Measurements from ENCODE around the gene MINK1.

Gene MINK1

DNA sequence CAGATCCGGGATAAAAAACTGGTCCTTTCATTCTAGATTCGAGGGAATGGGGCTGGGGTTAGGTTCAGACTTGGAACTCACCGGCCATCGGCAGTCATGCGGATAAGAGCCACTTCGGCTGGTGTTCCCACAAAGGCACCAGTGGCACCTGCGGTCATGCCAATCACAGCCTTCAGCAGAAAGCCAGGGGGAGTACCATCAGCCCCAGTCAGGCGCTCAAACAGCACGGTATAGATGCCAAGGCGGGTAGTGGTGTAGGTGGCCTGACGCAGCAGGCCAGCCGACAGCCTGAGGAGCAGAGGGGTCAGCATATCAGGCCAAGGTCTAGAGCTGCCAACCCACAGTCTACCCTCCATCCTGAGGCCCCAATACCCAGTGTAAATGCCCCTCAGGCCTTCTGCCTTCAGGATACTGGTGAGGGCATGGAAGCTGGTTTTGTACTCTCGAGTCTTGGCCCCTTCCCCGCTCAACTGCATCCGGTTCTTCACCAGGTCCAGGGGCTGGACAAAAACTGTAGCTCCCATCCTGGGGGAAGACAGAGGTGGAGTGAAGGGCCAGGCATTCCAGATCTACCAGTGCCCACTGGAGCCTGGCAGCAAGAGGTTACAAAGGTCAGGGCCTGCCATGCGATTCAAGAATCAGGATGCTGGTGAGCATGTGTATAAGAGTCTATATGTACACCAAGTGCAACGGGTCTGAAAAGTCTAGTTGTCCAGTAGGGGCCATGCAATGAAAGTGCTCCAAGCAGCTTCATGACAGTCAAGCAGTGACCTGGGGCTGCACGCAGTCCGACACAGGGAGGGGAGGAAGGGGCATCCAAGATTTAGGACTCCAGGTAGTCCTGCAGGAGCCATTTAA lies 105.8 kb downstream of the MINK1 start:
- DNase-seq = peak; percentile 12

DNA sequence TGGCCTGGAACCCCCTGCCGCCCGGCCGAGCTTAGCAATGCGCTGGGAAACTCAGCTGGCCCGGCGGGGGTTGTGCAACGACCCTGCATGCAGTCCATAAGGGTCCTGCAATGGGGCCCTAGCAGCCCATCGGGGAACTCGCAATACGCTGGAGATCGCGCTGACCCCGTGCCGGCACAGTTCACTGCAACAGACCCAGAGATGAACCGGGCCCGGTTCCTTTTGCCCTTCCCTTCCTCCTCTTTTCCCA lies 106.3 kb downstream of the MINK1 start:
- no peak for DNase-seq

DNA sequence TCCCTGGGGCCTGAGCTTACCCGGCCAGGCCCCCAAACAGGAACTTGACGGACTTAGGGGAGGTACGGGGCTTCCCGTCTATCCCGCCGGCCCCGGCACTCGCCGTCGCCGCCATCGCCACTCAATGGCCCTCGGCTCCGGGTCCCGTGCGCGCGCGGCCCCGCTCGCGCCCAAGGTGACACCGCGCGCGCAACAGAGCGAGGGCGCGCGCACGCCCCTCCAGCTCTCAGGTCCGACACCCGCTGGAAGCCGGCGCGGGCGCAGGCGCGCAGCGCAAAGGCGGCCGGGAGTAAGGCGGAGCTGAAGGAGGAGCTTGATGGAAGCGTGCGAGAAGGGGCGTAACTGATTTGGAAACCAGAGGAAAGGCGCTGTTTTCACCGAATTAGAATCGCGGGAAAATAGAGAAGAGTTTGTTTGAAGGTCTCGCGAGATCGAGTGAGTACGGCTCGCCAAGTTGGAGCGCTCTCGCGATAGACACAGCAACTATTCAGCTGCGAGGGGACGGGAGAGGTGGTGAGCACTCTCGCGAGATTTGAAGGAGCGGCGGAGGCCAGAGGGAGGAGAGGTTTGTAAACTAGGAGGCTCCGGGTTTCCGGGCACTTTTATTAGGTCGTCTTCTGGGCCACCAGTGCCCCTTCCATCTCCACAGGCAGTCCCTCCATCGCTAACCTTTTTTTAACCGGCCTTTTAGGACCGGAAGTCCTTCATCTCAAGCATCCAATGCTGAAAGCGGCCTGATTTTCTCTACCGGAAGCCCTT lies 106.8 kb downstream of the MINK1 start, which contains the start of the genes RNF167 and SLC25A11:
RNF167 (plus strand) TSS at position 473 of the 759 bp plus-strand sequence. CDS start 642 bp downstream, outside the sequence.
SLC25A11 (minus strand) TSS at position 251 of the 759 bp plus-strand sequence; CDS start at position 115, 136 bp downstream.
- DNase-seq = peak; percentile 98

DNA sequence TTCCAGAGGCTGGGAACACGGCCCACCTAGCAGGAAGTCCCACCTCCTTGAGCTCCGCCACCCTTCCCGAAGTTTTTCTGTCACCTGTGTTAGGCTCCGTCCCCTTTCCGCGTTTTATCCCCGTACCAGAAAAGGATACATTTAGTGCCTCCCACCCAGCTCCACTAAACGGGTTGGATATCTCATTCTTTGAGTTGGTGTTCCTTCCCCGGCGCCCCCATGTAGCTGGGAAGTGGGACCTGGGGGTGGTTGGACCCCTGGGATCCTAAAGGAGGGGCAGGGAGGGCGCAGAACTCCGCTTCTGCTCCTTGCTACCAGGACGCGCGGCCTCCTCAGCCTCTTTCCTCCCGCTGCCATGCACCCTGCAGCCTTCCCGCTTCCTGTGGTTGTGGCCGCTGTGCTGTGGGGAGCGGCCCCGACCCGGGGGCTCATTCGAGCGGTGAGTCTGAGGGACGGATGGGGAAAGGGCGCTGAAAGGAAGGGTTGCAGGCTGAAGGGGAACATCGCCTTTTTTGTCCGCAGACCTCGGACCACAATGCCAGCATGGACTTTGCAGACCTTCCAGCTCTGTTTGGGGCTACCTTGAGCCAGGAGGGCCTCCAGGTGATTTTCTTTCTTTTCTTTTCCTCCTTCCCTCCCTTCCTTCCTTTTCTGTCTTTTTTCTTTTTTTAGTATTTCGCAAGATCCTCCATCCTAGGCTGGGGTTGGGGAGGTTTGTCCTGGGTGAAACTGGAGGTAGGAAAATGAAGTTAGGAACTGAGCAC lies 107.6 kb downstream of the MINK1 start:
- no peak for DNase-seq

DNA sequence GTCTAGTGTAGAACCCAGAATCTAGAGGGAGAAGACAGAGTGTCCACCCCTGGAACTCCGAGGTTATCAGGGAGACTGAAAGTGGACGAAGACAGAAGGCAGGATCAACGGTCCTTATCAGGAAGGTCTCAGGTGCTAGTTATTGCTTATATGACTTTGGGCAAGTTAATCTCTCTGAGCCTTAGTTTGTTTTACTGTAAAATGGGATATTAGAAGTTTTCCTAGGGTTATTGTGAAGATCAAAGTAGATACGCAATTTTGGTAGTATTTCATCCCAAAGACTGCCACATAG lies 108.1 kb downstream of the MINK1 start:
- no peak for DNase-seq

DNA sequence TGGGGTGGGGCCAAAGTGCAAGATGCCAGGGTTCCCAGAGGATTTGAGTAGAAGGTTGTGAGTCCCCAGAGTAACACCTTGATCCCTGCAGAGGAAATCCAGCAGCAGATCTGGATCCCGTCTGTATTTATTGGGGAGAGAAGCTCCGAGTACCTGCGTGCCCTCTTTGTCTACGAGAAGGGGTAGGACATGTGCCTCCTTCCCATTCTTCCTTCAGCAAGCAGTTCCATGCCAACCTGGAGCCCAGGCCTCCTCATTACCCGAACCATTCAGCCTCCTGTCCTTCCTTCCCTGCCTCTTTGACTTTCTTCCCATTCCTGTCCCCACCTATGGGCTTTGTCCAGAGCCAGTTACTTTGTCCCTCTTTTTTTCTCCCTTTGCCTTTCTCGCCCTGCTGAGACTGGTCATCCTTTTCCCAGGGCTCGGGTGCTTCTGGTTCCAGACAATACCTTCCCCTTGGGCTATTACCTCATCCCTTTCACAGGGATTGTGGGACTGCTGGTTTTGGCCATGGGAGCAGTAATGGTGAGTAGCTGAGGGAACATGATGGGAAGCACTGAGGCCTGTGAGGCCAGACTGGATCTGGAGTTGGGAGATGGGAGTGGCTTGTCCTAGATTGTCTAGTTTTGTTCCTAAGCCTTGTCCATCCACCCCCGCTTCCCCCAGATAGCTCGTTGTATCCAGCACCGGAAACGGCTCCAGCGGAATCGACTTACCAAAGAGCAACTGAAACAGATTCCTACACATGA lies 109.8 kb downstream of the MINK1 start:
- DNase-seq = no peak

DNA sequence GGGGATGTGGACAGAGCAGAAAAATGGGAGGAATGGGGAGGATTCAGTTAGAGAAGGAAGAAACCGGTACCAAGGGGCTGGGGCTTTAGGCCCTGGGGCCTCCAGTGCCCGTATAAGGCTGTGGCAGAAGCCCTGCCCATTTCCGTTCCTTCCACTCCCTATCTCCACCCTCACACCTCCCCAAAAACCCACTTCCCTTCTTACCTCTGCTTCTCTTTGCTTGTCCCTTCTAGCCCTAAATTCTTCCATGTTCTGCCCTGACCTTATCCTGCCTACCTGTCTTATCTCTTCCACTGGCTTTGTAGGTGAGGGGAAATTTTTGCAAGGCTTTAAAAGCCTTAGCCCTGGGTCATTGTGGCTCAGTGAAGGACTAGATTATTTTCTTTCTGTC lies 111.0 kb downstream of the MINK1 start:
- DNase-seq = no peak

DNA sequence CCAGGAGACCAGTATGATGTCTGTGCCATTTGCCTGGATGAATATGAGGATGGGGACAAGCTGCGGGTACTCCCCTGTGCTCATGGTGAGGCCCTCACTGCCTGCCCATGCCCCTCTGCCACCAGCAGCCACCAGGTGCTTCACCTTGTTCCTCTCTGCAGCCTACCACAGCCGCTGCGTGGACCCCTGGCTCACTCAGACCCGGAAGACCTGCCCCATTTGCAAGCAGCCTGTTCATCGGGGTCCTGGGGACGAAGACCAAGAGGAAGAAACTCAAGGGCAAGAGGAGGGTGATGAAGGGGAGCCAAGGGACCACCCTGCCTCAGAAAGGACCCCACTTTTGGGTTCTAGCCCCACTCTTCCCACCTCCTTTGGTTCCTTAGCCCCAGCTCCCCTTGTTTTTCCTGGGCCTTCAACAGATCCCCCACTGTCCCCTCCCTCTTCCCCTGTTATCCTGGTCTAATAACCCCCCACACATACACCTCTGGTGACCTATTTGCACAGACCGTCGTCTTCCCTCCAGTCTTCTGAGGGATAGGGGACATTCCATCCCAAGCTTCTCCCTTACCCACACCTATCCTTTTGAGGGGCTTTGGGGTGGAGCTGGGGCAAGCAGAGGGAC lies 111.5 kb downstream of the MINK1 start:
- DNase-seq = no peak

DNA sequence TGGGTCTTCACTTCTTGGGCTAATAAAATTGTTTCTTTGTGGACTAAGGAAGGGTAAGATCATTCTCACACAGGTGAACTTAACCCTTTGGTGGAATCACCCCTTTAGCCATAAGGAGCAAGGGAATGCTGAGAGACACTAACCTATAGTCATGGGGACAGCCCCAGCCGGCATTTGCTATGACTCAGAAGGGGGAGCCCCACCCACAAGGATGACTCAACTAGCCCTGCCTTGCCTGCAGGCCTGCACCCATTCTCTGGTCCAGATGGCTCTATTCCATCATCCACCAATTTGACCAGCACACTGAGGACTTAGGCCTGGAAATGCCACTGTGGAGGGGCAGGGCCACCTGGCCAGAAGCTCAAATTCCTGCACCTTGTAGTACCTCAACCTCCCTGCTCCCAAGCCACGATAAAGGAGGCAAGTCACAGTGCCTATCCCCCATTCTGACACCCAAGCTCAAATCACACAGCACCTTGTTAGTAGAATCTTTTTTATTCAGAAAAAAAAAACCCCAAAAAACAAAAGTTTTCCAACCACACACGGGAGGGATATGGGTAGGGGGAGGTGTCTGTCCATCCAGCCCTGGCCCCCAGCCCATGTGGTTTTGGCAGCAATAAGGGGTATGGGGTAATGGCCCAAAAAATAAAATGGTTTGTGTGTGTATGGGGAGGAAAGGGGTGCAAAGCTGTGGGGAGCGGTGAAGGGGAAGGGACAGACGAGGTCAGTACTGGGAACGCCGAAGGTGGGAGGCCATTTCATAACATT lies 112.2 kb downstream of the MINK1 start:
- no peak for DNase-seq

DNA sequence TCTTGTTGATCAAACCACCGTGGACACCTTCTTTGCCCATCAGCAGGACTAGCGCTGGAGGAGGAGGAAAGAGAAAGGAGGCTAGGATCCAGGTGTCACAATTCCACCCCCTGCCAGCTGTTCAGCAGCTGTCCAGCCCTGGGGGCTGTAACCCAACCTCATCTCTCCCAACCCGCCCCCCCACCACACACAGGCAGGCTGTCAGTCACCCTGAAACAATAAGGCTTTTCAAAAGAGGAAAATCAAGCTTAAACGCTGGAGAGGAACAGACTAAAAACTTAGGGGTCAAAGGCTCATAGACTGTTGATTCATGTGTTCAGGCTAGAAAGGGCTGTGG lies 112.8 kb downstream of the MINK1 start:
- no peak for DNase-seq

DNA sequence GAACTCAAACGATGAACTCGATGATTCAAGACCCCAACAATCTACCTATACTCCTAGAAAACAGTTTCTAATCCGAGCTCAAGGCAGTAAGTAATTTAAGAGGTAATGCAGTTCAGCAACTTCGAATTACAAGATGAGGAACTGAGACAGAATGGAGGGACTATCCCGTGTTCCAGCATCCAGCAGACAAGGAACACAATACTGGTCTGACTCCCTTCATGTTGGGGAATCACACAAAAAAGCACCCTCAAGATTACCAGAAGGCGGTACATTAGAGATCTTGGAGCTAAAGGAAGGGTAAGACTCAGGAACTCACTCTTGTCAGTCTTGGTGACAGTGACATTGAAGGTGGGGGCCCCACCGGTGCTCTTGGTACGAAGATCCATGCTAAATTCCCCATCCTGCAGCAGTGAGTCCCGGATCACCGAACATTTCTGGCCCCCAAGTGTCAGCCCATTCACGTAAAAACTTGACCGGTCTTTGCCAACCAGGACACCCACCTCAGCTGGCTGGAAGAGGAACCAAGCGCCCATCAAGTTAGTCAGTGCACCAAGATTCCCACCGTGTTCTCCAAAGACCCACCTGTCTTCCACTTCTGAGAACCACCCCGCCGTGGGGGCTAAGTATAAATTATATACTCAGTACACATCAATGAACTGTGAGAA lies 113.3 kb downstream of the MINK1 start:
- no peak for DNase-seq

DNA sequence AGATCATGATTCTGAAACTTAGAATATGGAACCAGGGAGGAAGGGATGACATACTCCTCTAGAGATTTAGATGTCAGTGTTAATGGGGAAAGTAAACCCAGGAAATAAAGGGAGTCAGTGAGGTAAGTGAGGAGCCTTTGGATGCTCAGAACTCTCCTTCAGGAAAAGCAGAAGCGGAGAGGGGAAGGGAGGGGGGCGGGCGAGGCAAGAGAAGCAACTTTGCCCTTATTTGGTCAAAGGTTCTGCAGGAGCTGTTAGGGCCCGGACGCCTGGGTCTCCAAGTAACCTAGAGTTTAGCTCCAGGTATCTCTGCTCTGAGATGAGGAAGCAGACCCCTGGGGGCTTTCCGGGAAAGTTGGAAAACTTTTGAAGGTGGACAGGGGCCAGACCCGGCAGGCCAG lies 113.9 kb downstream of the MINK1 start:
- no peak for DNase-seq
